ENCODE results near the gene GPC5.
"Not testable (repeated sequence)": the region's sequence is repeated elsewhere in the genome, so short reads cannot be mapped to it uniquely, and the experiment has no call there.

GPC5 gene

DNA sequence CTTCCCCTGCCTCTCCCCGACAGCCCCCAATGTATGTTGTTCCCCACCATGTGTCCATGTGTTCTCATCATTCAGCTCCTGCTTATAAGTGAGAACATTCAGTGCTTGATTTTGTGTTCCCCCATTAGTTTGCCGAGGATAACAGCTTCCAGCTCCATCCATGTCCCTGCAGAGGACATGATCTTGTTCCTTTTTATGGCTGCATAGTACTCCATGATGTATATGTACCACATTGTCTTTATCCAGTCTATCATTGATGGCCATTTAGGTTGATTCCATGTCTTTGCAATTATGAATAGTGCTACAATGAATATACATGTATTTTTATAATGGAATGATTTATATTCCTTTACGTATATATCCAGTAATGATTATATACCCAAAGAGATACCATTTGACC lies 399.9 kb downstream of the GPC5 start:
- DNase-seq, result not testable (repeated sequence)

DNA sequence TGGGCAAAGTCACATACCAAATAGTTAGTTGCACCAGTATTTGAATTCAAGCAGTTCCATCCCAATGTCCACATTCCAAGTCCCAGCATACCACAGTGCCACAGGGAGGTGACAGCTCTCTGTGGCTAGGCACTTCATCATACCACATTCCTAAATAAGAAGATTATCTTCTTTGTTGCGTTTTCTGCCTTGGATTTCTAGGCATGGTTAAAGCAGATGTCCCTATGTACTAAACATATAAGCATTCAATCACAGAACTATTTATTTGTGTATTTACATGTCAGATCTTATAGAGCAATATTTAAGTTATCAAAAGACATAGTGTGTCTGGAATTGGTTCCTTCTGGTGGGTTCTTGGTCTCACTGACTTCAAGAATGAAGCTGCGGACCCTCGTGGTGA lies 403.4 kb downstream of the GPC5 start:
- not testable (repeated sequence) for DNase-seq

DNA sequence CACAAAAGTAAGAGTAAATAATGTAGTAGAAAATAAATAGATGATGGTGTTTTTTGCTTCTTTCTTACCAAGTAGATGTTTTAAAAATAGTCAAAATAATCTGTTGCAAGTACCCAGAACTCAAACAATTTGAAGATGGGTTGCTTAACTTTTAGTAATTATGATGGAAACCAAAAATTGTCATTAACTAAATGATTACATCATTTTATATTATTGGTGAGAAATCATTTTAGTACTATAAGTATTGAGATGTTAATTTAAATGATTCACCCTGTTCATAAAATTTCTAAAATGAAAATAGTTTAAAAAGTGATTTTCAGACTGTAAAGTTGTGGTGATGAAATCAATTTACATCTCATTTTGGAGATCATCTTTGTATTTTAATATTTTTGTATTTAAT lies 404.5 kb downstream of the GPC5 start:
- DNase-seq, result no peak

GRCh38 chr13:91804724-91805123 lies 406.3 kb downstream of the GPC5 start:
- DNase-seq, result no peak

DNA sequence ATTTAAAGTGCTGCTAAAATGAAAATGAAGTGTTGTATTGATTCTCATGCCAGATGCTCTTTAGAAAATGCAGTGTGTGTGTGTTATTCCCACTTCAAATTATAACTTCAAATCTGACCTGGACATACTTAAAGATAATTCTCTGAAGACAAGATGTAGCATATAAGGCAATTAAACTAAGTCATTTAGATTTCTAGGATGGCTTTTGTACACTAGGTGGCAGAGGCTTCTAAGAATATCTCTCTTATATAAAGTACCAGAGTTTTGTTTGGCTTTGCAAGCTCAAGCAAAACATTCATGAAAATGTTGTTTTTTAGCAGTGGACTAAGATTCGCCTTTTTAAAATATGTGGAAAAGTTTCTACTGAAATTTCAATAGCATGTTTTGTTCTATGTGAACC lies 407.2 kb downstream of the GPC5 start:
- no peak for DNase-seq

DNA sequence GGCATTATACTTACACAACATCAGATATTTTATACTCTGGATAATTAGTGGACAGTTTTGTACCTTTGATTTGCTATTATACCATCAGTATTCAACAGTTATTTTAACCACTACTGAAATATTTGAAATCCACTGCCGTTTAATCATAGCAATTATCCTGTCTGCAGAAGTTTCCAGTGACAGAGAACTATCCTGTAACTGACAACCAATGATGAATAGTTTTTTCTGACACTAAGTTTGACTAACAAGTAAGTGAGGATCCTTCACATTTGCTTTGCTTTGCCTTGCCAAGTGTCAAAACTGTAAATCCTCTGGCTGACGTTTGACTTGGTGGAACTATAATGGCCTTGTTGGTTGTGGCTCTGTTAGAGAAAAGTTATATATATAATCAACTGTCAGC lies 410.7 kb downstream of the GPC5 start:
- no peak for DNase-seq

GRCh38 chr13:91813253-91813652 lies 414.8 kb downstream of the GPC5 start:
- DNase-seq, result no peak

GRCh38 chr13:91816263-91816807 lies 417.9 kb downstream of the GPC5 start:
- DNase-seq, result no peak

DNA sequence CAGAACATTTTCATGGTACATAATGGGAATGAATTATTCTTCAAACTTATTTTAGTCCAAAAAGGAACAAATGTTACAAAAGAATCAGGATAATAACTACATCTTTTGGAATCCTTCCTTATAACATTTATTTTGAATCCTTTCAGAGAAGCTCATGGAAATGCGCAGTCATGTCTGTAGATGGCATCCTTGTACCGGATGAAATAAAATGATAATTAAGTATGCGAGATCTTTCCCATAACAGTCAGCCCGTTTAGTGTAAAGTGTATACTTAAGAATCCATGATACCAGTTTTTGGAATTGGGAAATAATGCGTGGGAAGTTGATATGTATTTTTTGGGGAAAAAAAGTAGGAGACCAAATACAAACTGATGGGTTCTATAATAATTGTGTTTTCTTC lies 418.8 kb downstream of the GPC5 start:
- peak; percentile 16 for DNase-seq

DNA sequence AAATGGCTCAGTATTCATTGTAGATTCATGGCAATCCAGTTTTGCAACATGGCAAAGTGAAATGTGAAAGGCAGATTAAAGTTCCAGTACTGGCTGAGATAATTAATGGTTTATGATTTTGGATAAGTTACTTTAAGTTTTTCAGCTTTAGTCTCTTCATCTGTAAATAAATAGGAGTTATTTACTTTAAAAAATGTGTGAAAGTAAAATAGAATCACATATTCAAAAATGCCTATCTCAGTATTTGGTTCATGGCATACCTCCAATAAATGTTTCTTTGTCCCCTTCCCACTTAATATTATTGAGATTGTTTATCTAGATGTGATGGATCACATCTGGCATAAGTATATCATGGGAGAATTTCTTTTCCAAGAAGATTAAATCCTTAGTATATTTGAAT lies 426.0 kb downstream of the GPC5 start:
- no peak for DNase-seq

GRCh38 chr13:91825516-91825915 lies 427.1 kb downstream of the GPC5 start:
- no peak for DNase-seq

- no peak for DNase-seq
Observed at GRCh38 chr13:91836553-91836952, 438.1 kb downstream of the GPC5 start.

- no peak for DNase-seq
Observed at GRCh38 chr13:91845612-91846011, 447.2 kb downstream of the GPC5 start.

GRCh38 chr13:91863699-91864098 lies 465.3 kb downstream of the GPC5 start:
- DNase-seq, result no peak

DNA sequence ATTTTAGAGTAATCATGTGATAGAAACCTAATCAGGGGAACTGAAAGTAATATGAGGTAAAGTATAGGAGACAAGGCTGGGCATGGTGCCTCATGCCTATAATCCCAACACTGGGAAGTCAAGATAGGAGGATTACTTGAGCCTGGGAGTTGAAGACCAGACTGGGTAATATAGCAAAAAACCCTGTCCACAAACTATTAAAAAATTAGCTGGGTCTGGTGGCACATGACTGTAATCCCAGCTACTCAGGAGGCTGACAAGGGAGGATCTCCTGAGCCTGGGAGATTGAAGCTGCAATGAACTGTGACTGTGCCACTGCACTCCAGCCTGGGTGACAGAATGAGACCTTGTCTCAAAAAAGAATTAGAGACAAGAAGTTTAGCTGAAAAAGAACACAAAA lies 469.9 kb downstream of the GPC5 start:
- no peak for DNase-seq

DNA sequence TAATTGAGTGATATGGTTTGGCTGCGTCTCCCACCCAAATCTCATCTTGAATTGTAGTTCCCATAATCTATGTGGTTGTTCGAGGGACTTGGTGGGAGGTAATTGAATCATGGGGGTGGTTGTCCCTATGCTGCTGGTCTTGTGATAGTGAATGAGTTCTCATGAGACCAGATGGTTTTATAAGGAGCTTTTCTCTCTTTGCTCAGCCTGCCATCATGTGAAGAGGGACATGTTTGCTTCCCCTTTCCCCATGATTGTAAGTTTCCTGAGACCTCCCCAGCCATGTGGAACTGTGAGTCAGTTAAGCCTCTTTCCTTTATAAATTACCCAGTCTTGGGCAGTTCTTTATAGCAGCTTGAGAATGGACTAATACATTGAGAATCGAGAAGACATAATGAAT lies 480.1 kb downstream of the GPC5 start:
- DNase-seq, result no peak

DNA sequence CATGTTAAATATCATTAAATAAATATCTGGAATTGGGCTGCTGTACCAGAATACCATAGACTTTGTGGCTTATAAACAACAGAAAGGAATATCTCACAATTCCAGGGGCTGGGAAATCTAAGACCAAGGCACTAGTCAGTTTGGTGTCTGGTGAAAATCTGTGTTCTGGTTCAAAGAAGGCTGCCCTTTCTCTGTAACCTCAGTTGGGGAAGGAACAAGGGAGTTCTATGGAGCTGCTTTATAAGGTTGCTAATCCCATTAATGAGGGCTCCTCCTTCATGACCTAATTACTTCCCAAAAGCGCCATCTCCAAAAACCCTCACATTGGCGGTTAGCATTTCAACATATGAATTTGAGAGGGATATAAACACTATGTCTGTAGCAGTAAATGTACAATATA lies 480.9 kb downstream of the GPC5 start:
- DNase-seq, result no peak

DNA sequence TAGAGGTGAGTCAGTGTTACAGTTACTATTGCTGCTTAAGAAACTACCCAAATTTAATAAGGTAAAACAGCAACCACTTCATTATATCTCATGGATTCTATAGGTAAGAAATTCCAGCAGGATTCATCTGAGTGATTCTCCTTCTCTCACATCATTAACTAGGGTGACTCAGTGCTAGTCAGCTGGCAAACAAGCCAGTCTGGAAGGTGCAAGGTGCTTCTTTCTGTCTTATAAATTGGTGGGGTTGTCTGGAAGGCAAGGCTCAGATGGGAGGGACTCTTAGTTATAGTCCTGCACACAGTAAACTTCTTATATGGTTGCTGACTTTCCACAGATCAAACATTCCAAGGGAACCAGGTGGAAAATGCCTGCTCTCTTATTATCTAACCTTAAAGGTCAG lies 484.5 kb downstream of the GPC5 start:
- DNase-seq, result no peak

GRCh38 chr13:91889641-91890040 lies 491.2 kb downstream of the GPC5 start:
- DNase-seq, result no peak

- no peak for DNase-seq
Observed at GRCh38 chr13:91891141-91891540, 492.7 kb downstream of the GPC5 start.

DNA sequence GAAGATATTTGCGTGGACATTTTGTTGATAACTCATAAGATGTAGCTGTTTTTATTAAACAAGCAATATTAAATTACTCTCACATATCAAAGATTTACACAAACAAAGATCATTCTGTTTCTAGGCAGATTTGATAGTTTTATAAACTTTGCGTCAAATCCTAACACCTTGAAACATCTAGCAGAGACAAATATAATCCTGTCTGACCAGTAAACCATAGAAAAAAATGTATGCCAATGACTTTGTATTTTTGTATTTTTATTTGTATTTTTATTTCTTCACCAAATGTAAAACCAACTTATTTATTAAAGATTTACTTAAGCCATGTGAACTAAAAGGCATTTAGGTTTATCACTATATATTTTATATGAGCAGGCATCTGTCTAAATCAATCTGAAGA lies 494.6 kb downstream of the GPC5 start:
- DNase-seq, result no peak

GRCh38 chr13:91894316-91894715 lies 495.9 kb downstream of the GPC5 start:
- no peak for DNase-seq

DNA sequence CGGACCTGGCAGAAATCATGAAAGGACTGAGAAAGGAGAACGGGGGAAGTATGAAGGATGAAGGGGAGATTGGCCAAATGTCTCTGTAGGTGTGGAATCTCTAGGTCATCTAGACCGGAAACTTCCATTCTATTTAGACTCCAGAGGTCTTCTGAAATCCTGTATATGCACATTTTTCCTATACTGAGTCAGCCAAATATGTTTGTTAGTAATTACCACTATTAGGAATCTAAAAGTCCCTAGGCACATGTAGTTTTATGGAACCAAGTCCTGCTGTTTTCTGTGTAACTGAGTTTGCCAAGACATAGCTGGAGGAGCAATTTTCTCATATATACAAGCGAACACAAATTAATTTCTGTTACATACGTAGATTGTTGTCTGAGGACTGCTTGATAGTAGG lies 498.1 kb downstream of the GPC5 start:
- no peak for DNase-seq

DNA sequence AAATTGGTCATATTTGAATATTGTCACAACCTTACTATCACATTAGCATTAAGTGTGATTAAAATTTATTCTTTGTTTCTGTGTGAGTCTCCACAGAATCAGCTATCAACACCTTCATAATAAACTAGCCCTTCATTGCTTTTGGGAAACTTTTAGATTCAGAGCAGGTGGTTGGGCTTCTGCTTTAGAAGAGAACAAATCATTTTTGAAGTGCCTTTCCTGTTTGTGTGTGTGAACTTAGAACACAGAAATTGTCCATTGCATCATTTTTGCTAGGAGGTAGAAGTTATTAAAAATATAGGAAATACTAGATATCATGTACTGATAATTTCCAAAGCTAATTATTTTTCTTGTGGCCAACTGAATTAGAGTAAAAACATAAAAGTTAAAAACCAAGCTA lies 500.6 kb downstream of the GPC5 start:
- not testable (repeated sequence) for DNase-seq

DNA sequence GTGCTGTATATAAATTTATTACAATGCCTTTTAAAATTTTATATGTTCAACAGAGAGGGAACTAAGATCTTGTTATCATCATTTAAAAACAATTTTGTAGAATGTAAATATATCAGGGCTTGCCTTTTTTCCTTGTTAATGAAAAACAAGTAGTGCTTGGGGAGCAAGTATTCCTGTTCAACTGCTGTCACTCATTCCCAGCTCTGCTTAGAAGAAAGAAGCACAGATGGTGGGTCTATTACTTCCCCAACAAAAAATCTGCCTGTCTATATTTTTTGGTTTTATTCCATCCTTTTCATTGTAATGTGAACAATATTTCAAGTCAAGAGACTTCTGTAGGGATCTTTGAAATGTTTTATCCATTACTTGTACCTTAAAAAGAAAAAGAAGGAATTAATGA lies 503.9 kb downstream of the GPC5 start:
- DNase-seq, result no peak

GRCh38 chr13:91904005-91904404 lies 505.6 kb downstream of the GPC5 start:
- no peak for DNase-seq
